GM08714 (cell line): Measurements from ENCODE around the gene KIF19.

Experiments used
- H3K4me3 ChIP-seq: fragments of 200-500 bp; sonication (Bioruptor generic); 2 replicates; pipeline ENCODE4 v1.5.1; 2014; ENCODE audit warnings: mild to moderate bottlenecking, low read length, inconsistent platforms
- ZNF274 ChIP-seq: IDR thresholded peaks from 2 replicates; pipeline ENCODE4 v1.6.1; 2012; ENCODE audit warnings: mild to moderate bottlenecking, low read depth, low read length

Gene KIF19

DNA sequence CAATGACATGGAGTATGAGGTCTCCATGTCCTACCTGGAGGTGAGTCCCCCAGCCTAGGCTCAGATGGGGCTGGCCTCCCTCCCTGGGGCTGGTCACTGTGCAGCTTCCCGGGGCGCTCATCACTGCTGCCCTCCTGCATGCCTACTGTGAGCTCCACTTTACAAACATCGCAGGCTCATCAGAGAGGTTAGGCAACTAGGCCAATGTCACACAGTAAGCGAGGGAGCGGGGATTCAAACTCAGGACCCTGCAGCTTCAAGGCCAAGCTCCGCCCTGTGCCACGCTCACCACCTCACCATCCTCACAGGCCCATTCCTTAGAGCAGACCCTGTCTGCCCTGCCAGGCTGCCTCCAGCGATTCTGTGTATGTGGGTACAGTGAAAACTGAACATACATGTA, 17.1 kb downstream of the KIF19 start:
- no peak overlapping the region for H3K4me3 ChIP-seq
- TF ChIP-seq ZNF274 = no peak

DNA sequence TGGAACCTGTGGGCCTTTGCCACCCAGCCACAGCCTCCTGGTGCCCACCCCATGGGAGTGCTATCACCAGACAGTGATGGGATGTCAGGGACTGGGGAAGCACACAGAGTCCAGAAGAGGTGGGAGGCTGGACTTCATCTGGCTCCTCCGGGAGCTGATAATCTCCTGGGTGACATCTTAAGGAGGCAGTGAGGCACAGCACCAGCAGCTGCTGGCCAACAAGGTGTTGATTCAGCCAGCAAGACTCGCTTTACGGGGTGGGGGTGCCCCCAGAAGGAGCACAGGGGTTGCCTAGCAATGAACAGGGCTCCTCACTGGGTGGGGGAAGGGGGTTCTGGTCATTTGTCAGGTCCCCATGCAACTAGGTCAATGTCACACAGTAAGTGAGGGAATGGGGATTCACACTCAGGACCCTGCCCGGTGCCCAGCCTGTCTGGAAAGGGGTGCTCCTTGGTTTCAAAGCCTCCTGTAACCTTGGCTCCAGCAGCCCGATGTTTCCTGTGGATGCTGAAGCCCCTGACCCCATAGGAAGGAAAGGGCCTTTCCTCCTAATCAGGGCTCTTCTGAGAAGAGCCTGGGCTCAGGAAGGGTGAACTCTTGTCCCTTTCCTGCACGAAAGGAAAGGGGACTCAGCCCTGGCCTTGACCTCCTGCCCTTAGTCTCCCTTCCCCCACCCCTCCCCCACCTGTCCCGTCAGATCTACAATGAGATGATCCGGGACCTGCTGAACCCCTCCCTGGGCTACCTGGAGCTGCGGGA, 17.7 kb downstream of the KIF19 start:
- H3K4me3 ChIP-seq = no peak overlapping the region
- TF ChIP-seq ZNF274 = no peak

DNA sequence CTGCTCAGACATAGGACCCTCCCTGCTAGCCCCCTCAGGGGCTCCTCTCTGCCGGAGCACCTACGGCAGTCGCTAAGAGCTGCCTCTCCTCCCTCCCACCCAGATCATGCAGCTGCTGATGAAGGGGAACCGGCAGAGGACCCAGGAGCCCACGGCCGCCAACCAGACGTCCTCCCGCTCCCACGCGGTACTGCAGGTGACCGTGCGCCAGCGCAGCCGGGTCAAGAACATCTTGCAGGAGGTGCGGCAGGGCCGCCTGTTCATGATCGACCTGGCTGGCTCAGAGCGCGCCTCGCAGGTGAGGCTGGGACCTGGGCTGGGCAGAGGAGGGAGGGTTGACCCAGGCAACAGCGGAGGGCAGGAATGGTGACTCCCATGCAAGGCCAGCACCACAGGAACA, 18.6 kb downstream of the KIF19 start:
- H3K4me3 ChIP-seq = no peak overlapping the region
- TF ChIP-seq ZNF274 = no peak

DNA sequence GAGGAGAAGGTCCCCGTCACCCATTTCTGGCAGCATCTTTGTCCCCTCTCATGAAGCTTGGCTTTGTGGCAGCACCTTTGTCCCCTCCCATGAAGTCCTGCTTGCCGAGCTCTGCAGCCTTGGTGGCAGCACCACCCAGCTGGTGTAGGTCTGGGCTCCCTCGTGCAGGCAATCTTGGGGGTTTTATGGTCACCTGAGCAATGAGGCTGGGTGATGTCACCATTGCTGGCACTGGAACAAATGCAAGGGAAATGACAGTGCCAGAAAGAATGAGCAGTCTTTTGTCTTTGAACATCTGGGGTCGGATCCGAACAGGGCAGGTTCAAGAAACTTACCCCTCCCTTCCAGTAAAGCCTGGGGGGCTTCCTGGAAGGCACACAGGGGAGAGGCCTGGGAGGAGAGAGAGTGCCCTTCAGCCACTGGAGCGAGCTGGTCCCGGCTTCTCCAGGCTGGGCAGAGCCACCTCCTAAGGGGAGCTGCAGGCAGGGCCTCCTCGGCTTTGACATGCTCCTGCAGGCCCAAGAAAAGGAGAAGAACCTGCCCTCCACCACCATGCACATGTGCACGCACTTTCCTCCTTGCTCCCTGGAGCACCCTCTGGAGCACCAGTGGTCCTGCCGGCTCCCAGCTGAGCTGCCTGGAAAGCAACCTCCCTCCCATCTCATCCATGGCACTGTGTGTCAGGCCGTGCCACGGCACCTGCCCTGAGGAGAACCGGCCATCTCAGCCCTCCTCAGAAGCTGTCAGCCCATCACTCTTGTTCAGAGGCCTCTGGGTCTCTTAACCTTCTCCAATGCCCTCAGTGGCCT, 19.6 kb downstream of the KIF19 start:
- no peak for TF ChIP-seq ZNF274
- no peak overlapping the region for H3K4me3 ChIP-seq

DNA sequence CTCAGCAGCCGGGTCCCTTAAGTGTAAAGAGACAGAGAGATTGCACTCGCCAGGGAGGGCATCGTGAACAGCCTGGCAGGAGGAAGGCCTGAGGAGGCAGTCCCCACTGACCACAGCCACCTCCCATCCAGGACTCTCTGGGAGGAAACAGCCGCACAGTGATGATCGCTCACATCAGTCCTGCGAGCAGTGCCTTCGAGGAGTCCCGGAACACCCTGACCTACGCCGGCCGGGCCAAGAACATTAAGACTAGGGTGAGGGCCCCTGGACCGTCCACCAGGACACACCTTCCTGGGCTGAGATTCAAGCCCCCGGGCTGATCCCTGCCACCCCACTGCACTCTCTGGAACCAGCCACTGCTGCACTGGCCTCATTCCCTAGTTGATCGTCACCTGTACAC, 21.6 kb downstream of the KIF19 start:
- TF ChIP-seq ZNF274 = no peak
- H3K4me3 ChIP-seq = no peak overlapping the region

DNA sequence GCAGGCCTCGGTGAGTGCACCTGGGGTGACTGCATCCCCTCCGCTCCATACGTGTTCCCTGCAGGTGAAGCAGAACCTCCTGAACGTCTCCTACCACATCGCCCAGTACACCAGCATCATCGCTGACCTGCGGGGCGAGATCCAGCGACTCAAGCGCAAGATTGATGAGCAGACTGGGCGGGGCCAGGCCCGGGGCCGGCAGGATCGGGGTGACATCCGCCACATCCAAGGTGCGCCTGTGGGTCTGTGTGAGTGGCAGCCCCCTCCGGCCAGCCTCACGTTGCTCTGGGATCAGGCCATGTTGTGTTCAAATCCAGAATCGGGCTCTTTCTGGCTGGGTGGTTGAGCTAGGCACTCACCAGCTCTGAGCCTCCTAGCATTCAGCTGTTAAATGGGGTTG, 23.1 kb downstream of the KIF19 start:
- no peak overlapping the region for H3K4me3 ChIP-seq
- TF ChIP-seq ZNF274 = no peak

DNA sequence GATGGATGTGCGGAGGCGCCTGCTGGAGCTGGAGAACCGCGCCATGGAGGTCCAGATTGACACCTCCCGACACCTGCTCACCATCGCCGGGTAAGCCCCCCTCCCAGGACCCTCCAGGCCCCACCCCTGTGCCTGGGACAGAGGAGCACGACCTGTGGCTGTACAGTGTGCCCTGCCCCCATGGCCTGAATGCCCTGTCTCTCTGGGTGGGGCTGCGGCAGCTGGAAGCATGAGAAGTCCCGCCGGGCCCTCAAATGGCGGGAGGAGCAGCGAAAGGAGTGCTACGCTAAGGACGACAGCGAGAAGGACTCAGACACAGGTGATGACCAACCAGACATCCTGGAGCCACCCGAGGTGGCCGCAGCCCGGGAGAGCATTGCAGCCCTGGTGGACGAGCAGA, 24.5 kb downstream of the KIF19 start:
- TF ChIP-seq ZNF274 = no peak
- no peak overlapping the region for H3K4me3 ChIP-seq

DNA sequence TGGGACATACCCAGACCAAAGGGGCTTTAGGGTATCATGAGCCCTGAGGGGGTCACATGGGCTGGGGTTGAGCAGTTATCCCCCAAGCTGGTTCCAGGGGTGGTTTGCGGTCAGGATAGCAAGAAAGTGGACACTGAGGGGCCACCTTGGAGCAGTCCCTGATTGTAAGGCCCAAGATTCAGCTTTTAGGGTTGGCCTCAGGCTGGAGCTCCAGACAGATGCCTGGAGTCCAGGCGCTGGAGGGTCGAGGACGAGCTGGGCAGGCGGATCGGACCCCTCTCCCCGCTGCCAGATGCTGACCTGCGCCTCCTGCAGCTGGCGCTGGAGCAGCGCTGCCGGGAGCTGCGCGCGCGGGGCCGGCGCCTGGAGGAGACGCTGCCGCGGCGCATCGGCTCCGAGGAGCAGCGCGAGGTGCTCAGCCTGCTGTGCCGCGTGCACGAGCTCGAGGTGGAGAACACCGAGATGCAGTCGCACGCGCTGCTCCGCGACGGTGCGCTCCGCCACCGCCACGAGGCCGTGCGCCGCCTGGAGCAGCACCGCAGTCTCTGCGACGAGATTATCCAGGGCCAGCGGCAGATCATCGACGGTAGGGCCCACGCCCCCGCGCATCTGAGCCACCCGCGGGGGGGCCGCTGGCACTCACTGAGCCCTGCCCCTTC, 25.7 kb downstream of the KIF19 start:
- TF ChIP-seq ZNF274 = no peak
- H3K4me3 ChIP-seq = no peak overlapping the region

DNA sequence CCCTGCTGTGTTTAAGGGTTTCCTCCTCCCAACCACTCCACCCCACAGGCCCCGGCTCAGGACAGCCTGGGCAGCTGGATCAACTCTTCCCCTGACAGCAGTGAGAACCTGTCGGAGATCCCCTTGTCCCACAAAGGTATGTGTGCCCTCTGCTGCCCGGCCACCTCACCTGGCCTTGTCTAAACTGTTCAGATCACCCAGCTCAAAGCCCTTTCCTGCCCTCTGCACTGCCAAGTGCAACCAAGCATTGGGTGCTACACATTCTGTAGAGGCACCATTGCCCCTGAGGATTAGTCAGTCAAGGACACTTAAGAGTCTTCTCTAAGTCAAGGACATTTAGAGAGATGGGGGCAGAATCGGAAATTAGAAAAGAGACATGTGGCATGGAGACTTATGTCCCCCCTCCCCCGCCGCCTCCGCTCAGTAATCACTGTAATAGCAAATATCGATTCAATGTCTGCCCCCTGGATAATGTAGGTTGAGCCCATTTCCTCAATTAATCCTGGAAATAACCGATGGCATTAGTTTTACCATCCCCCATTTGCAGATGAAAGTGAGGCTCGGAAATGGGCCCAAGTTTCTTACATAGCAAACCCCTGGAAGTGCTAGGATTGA, 27.5 kb downstream of the KIF19 start:
- no peak for TF ChIP-seq ZNF274
- H3K4me3 ChIP-seq = no peak overlapping the region

DNA sequence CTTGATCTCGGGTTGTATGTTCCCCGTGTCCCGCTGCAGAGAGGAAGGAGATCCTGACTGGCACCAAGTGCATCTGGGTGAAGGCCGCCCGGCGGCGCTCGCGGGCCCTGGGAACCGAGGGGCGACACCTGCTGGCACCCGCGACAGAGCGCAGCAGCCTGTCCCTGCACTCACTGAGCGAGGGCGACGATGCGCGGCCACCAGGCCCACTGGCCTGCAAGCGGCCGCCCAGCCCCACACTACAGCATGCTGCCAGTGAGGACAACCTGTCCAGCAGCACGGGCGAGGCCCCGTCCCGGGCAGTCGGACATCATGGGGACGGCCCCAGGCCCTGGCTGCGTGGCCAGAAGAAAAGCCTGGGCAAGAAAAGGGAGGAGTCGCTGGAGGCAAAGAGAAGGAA, 28.1 kb downstream of the KIF19 start:
- TF ChIP-seq ZNF274 = no peak
- no peak overlapping the region for H3K4me3 ChIP-seq

DNA sequence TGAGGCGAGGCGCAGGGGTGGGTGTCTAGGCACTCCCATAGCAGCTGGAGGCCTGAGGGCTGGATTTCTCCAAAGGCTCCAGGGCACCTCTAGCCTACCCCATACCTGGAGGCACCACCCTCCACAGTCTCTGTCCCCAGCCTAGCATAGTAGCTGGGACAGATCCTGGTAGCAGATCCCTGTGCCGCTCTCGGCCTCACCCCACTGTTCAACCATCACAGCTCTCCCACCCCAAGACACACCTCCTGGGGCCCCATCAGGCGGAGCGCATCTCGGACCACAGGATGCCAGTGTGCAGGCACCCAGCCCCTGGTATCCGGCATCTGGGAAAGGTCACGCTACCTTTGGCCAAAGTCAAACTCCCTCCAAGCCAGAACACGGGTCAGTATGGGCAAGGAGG, 28.5 kb downstream of the KIF19 start:
- H3K4me3 ChIP-seq = no peak overlapping the region
- TF ChIP-seq ZNF274 = no peak

DNA sequence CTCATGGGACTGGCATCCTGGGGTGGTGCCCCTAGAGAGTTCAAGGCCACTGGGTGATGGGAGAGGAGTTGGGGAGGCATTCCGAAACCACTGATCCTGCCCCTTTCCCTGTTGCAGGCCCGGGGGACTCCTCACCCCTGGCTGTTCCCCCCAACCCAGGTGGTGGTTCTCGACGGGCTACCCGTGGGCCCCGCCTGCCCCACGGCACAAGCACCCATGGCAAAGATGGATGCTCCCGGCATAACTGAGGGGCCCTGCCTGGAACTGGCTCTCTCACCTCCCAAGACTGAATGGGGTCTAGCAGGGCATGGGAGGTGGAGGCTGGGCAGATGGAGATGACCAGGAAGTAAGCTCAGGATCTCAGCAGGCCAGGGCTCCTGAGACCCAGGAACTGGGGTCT, 29.0 kb downstream of the KIF19 start:
- H3K4me3 ChIP-seq = no peak overlapping the region
- TF ChIP-seq ZNF274 = no peak

DNA sequence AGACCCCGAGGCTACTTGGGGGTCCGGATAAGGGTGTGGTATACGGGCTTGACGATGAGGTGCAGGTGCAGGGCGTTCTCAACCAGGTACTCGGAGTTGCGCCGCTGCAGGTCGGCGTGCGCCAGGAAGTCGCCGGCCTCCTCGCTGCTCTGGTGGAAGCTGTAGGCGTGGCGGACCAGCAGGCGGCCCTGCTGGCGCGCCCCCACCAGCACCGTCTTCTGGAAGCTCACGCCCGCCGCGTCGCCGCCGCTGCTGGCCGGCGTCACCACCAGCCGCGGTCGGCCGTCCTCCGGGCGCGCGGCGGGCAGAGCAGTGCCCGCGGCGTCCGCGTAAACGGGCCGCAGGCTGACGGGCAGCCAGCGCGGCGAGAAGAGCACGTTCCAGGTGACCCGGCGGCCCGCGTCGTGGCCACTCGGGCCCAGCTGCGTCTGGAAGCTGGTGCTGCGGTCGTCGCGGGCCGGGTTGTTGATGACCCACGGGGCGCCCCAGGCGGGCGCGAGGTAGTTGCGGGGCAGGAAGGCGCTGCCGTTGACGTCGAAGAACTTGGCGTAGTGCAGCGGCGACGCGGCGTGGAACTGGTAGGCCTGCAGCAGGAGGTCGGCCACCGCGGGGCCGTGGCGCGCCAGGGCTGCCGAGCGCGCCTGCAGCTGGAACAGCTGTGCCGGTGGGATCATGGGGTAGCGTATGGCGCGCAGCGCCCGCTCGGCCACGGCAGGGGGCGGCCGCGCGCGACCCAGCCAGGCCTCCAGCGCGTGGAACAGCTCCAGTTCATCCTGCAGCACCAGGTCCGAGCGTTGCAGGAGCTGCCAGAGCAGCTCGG, 30.8 kb downstream of the KIF19 start:
- H3K4me3 ChIP-seq = no peak overlapping the region
- no peak for TF ChIP-seq ZNF274

DNA sequence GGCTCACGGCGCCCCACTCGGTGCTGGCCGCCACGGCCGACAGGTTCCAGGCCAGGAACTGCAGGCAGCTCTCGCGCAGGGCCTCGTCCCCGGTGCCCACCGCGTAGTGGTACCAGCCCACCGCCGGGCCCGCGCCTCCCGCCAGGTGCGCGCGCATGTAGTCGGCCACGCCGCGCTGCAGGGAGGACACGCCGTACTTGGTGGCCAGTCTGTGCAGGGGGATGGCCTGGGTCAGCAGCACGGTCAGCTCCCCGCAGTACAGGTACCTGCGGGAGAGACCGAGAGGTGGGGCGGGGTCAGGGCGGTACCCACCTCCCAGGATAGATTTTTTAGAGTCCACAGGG, 31.4 kb downstream of the KIF19 start:
- H3K4me3 ChIP-seq = no peak overlapping the region
- no peak for TF ChIP-seq ZNF274
